ENCODE data around the gene FIGN.

The FIGN gene

DNA sequence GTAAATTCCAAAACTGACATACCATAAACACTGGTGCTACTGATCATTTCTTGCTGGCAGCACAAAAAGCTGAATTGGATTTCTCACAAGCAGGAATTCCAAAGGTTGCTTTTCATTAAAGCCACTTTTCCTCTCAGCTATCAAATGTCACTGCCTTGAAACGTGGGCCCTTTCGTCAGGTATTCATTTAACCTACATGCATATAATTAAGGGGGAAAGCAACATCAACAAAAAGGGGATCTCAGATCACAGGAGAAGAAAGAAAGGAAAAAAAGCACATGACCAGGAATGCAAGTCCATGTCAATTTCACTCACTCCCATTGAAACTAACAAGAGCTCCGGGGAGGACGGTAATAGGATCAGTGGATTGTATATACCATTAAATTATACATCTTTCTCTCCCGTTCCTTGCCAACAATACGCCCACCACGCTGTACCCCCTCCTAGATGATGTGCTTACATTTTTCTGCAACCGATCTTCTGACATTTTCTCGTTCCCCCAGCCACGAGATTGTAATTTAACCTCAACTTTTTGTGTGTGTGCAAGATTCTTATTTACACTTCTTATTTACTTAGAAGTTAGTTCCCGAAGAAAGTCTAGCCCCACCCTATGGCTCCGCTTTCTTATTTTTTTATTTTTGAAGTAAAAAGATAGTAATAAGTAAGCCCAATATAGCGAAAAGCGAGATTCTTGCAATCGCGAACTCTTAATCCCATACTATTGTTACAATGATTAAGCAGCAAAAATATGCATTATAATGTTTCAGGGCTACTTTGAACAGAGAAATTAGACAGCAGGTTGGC is 725 bp downstream of the FIGN start:
- Histone ChIP-seq H2AFZ (ENCODE audit: low read depth, low read length) (no peak overlapping the region), H3K9ac (ENCODE audit: low read length) (no peak overlapping the region), H3K36me3 (replicated peaks; ENCODE audit: low read depth, low read length) (no peaks in the 10 kb centered on the region), H3K4me2 (ENCODE audit: low read length) (no peak overlapping the region), H3K27me3 (ENCODE audit: low read depth, low read length) (no peaks in the 10 kb centered on the region), H3K4me3 (ENCODE audit: low read length) (no peak overlapping the region), H3K9me3 (ENCODE audit: insufficient read depth, low read length) (no peaks in the 10 kb centered on the region), H3K79me2 (ENCODE audit: low read length) (no peaks in the 10 kb centered on the region), H3K4me1 (ENCODE audit: low read length) (no peaks in the 10 kb centered on the region), H3K27ac (ENCODE audit: low read length) (no peak overlapping the region), H4K20me1 (ENCODE audit: insufficient read depth, low read length) (no peaks in the 10 kb centered on the region)
- TF ChIP-seq EZH2phosphoT487 (IDR thresholded peaks at IDR 0.05; ENCODE audit: low read depth) = no peak
- TF ChIP-seq, protein P1, sequence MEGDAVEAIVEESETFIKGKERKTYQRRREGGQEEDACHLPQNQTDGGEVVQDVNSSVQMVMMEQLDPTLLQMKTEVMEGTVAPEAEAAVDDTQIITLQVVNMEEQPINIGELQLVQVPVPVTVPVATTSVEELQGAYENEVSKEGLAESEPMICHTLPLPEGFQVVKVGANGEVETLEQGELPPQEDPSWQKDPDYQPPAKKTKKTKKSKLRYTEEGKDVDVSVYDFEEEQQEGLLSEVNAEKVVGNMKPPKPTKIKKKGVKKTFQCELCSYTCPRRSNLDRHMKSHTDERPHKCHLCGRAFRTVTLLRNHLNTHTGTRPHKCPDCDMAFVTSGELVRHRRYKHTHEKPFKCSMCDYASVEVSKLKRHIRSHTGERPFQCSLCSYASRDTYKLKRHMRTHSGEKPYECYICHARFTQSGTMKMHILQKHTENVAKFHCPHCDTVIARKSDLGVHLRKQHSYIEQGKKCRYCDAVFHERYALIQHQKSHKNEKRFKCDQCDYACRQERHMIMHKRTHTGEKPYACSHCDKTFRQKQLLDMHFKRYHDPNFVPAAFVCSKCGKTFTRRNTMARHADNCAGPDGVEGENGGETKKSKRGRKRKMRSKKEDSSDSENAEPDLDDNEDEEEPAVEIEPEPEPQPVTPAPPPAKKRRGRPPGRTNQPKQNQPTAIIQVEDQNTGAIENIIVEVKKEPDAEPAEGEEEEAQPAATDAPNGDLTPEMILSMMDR (IDR thresholded peaks at IDR 0.05; ENCODE audit: low read depth, low read length) = no peak

DNA sequence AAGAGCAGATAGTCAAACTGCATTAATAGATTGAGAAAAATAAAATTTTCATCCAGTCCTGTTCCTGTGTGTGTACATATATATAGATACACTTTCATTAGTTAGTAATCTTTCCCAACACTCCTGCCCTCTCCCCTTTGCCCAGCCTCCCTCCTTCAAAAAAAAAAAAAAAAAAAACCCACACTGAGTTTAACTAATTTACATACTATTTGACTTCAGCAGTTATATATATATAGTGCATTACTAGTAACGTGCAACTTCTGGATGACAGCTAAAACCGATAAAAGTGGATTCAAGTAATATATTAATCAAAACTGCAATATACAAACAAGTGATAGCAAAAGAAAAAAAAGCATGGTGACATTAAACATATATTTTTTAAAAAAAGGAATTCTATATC is 1.4 kb downstream of the FIGN start:
- no peaks in the 10 kb centered on the region for H3K36me3 ChIP-seq (replicated peaks; ENCODE audit: low read depth, low read length)
- no peak overlapping the region for H2AFZ ChIP-seq (ENCODE audit: low read depth, low read length)
- TF ChIP-seq EZH2phosphoT487 (IDR thresholded peaks at IDR 0.05; ENCODE audit: low read depth) = no peak
- TF ChIP-seq, protein P1 (IDR thresholded peaks at IDR 0.05; ENCODE audit: low read depth, low read length) = no peak
- no peaks in the 10 kb centered on the region for H4K20me1 ChIP-seq (ENCODE audit: insufficient read depth, low read length)
- no peaks in the 10 kb centered on the region for H3K9me3 ChIP-seq (ENCODE audit: insufficient read depth, low read length)
- no peaks in the 10 kb centered on the region for H3K27me3 ChIP-seq (ENCODE audit: low read depth, low read length)
- H3K4me1 ChIP-seq (ENCODE audit: low read length) = no peaks in the 10 kb centered on the region
- no peak overlapping the region for H3K9ac ChIP-seq (ENCODE audit: low read length)
- H3K4me2 ChIP-seq (ENCODE audit: low read length) = no peak overlapping the region
- no peaks in the 10 kb centered on the region for H3K79me2 ChIP-seq (ENCODE audit: low read length)
- no peak overlapping the region for H3K27ac ChIP-seq (ENCODE audit: low read length)
- H3K4me3 ChIP-seq (ENCODE audit: low read length) = no peak overlapping the region

DNA sequence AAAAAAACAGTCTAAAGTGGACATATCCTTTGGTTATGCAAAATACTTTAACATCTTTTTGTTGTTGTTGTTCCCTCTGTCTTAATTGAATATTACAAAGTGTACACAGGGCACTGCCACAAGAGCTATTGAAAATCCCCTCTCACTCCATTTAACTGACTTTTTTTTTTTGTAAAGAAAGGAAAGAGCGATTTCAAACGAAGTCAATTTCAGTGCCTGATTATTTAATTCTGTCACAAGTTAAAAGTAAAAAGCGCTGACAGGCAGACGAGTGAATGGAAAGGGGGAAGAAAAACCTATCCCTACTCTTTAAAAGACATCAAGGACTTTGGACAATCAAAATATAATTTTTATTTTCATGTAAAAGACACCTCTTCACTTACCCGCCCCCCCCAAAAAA is 1.9 kb downstream of the FIGN start:
- Histone ChIP-seq H3K27ac (ENCODE audit: low read length) (no peak overlapping the region), H4K20me1 (ENCODE audit: insufficient read depth, low read length) (no peaks in the 10 kb centered on the region), H3K27me3 (ENCODE audit: low read depth, low read length) (no peaks in the 10 kb centered on the region), H3K79me2 (ENCODE audit: low read length) (no peaks in the 10 kb centered on the region), H3K4me2 (ENCODE audit: low read length) (no peak overlapping the region), H3K36me3 (replicated peaks; ENCODE audit: low read depth, low read length) (no peaks in the 10 kb centered on the region), H2AFZ (ENCODE audit: low read depth, low read length) (no peak overlapping the region), H3K9me3 (ENCODE audit: insufficient read depth, low read length) (no peaks in the 10 kb centered on the region), H3K4me1 (ENCODE audit: low read length) (no peaks in the 10 kb centered on the region), H3K9ac (ENCODE audit: low read length) (no peak overlapping the region), H3K4me3 (ENCODE audit: low read length) (no peak overlapping the region)
- TF ChIP-seq EZH2phosphoT487 (IDR thresholded peaks at IDR 0.05; ENCODE audit: low read depth) = no peak
- TF ChIP-seq, protein P1 (IDR thresholded peaks at IDR 0.05; ENCODE audit: low read depth, low read length) = no peak

DNA sequence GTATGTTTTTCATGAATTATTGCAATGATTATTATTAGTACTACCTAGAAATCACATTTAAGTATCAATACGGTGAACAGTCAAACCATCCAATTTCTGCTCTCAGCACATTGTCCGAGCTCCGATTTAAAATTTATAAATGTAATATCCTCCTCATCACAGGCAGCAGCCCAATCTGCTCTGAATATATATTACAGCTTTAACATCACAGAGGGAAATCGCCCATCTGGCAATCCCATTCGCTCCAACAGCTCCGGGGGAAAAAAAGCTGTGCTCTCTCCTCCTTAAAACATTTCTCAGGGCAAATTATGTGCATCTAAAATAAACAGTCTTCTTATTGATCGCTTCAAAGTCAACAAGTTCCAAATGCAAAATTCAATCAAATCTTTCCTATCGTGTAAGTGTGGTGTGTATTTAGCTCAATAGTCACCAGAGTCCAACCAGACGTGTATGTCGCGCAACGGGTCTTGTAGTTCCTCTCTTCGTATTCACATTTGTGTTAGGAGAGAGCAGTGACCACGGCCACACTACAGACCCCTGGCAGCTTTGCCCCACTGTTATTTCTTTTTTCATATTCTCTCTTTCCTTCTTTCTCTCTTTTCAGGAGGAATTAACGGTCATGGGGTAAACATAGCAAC is 2.4 kb downstream of the FIGN start:
- Histone ChIP-seq H3K27me3 (ENCODE audit: low read depth, low read length) (no peaks in the 10 kb centered on the region), H3K9me3 (ENCODE audit: insufficient read depth, low read length) (no peaks in the 10 kb centered on the region), H3K27ac (ENCODE audit: low read length) (no peak overlapping the region), H3K4me1 (ENCODE audit: low read length) (no peaks in the 10 kb centered on the region), H3K79me2 (ENCODE audit: low read length) (no peaks in the 10 kb centered on the region), H3K4me3 (ENCODE audit: low read length) (no peak overlapping the region), H4K20me1 (ENCODE audit: insufficient read depth, low read length) (no peaks in the 10 kb centered on the region), H3K9ac (ENCODE audit: low read length) (no peak overlapping the region), H3K4me2 (ENCODE audit: low read length) (no peak overlapping the region), H2AFZ (ENCODE audit: low read depth, low read length) (no peak overlapping the region), H3K36me3 (replicated peaks; ENCODE audit: low read depth, low read length) (no peaks in the 10 kb centered on the region)
- TF ChIP-seq EZH2phosphoT487 (IDR thresholded peaks at IDR 0.05; ENCODE audit: low read depth) = no peak
- TF ChIP-seq, protein P1 (IDR thresholded peaks at IDR 0.05; ENCODE audit: low read depth, low read length) = no peak
